ENCODE results near the gene NLGN1. TPM values are rescaled to one million over a fixed set of nuclear protein-coding genes. Genes with fewer than 3 reads are reported as not detected.

Gene NLGN1
- total and polyA plus RNA-seq, 12 donors, result 0.13 to 3.7 (median 0.84) TPM

- Histone ChIP-seq H3K9me3 (replicated peaks in 1 of 3) (no peaks in the 10 kb centered on the region), H3K4me3 (no peak overlapping the region), H3K4me1 (replicated peaks in 1 of 2) (no peaks in the 10 kb centered on the region), H3K36me3 (replicated peaks in 1 of 2) (no peaks in the 10 kb centered on the region), H3K27ac (no peak overlapping the region), H3K27me3 (no peaks in the 10 kb centered on the region)
- intact Hi-C loops (cut with DNase I), result no loop called here
- WGBS, 4 donors, result 65 to 89% (median 74%) methylated on average over 3 of the region's 3 CpGs
- DNase-seq, result no peak
- TF ChIP-seq POLR2A (IDR thresholded peaks at IDR 0.05) (no peak), CTCF (IDR thresholded peaks at IDR 0.05) (no peak)
These were observed 882.6 kb downstream of the NLGN1 start for GRCh38 chr3:174280186-174280585.

- intact Hi-C loops (cut with DNase I), result no loop called here
- no peak overlapping the region for H3K27ac ChIP-seq
- no peak for DNase-seq
- no peaks in the 10 kb centered on the region for H3K27me3 ChIP-seq
- H3K9me3 ChIP-seq (replicated peaks in 1 of 3), result no peaks in the 10 kb centered on the region
- TF ChIP-seq CTCF (IDR thresholded peaks at IDR 0.05) (no peak), POLR2A (IDR thresholded peaks at IDR 0.05) (no peak)
- no peaks in the 10 kb centered on the region for H3K4me1 ChIP-seq (replicated peaks in 1 of 2)
- H3K36me3 ChIP-seq (replicated peaks in 1 of 2), result no peaks in the 10 kb centered on the region
- WGBS, 4 donors, result 44 to 46% (median 46%) methylated on average over 3 of the region's 3 CpGs
- H3K4me3 ChIP-seq, result no peak overlapping the region
These were observed 887.8 kb downstream of the NLGN1 start for GRCh38 chr3:174285242-174285864.

- 69 to 76% (median 71%) methylated on average over 1 of the region's 1 CpG for WGBS, 4 donors
- no peak for TF ChIP-seq POLR2A (IDR thresholded peaks at IDR 0.05)
- no peak for TF ChIP-seq CTCF (IDR thresholded peaks at IDR 0.05)
- Histone ChIP-seq H3K27me3 (no peaks in the 10 kb centered on the region), H3K36me3 (replicated peaks in 1 of 2) (no peaks in the 10 kb centered on the region), H3K4me1 (replicated peaks in 1 of 2) (no peaks in the 10 kb centered on the region), H3K27ac (no peak overlapping the region), H3K4me3 (no peak overlapping the region), H3K9me3 (replicated peaks in 1 of 3) (no peaks in the 10 kb centered on the region)
- intact Hi-C loops (cut with DNase I), result no loop called here
- DNase-seq, result no peak
These were observed 890.2 kb downstream of the NLGN1 start for GRCh38 chr3:174287705-174288104.

- intact Hi-C loops (cut with DNase I), result no loop called here
- H3K36me3 ChIP-seq (replicated peaks in 1 of 2), result no peaks in the 10 kb centered on the region
- no peak overlapping the region for H3K4me3 ChIP-seq
- no peaks in the 10 kb centered on the region for H3K9me3 ChIP-seq (replicated peaks in 1 of 3)
- no peak for DNase-seq
- no peaks in the 10 kb centered on the region for H3K4me1 ChIP-seq (replicated peaks in 1 of 2)
- H3K27me3 ChIP-seq, result no peaks in the 10 kb centered on the region
- no peak for TF ChIP-seq POLR2A (IDR thresholded peaks at IDR 0.05)
- no peak for TF ChIP-seq CTCF (IDR thresholded peaks at IDR 0.05)
- no peak overlapping the region for H3K27ac ChIP-seq
These were observed 897.1 kb downstream of the NLGN1 start for GRCh38 chr3:174294616-174295015.
